ENCODE results near the gene MMP20. TPM values are rescaled to one million over a fixed set of nuclear protein-coding genes. Genes with fewer than 3 reads are reported as not detected.

MMP20 gene
- total and polyA plus RNA-seq, 2 of the 13 experiments (the other 11 are each of a cell fraction or from before 2014, with no cell fraction given): 0.05 TPM; not detected in 1

GRCh38 chr11:102603091-102603490 lies 22.0 kb downstream of the MMP20 start (continued):
- TF ChIP-seq ZNF556 (CRISPR knock-in tag; IDR thresholded peaks at IDR 0.05; ENCODE audit: borderline replicate concordance) (no peak), CCDC6 (CRISPR knock-in tag; IDR thresholded peaks at IDR 0.05) (no peak; the same call in 1 of the 2 replicates), GATAD1 (CRISPR knock-in tag; IDR thresholded peaks at IDR 0.05) (no peak), ZNF3 (CRISPR knock-in tag; IDR thresholded peaks at IDR 0.05) (no peak), KDM2A (CRISPR knock-in tag; IDR thresholded peaks at IDR 0.05; ENCODE audit: borderline replicate concordance, low read depth) (no peak), NR2C2 (CRISPR knock-in tag; IDR thresholded peaks at IDR 0.05; ENCODE audit: borderline replicate concordance) (no peak), TERF1 (CRISPR knock-in tag; IDR thresholded peaks at IDR 0.05) (no peak), ZBTB42 (CRISPR knock-in tag; IDR thresholded peaks at IDR 0.05) (no peak), HNRNPLL (IDR thresholded peaks at IDR 0.05; ENCODE audit: low read depth, low read length, poor library complexity, severe bottlenecking) (no peak), KIAA2018 (CRISPR knock-in tag; IDR thresholded peaks at IDR 0.05; ENCODE audit: borderline replicate concordance) (no peak), RBM22 (optimal IDR thresholded peaks at IDR 0.05; ENCODE audit: low read length) (no peak), NFIC (IDR thresholded peaks at IDR 0.05; ENCODE audit: low read length) (0 out of 2 replicates have a peak, but pooled peaks have one; percentile 11), NBN (conservative IDR thresholded peaks at IDR 0.05) (no peak), TEAD2 (CRISPR knock-in tag; IDR thresholded peaks at IDR 0.05) (no peak), ZFYVE20 (CRISPR knock-in tag; IDR thresholded peaks at IDR 0.05; ENCODE audit: borderline replicate concordance, low read depth) (no peak), ZNF704 (CRISPR knock-in tag; IDR thresholded peaks at IDR 0.05; ENCODE audit: borderline replicate concordance) (no peak), ARHGAP35 (CRISPR knock-in tag; IDR thresholded peaks at IDR 0.05; ENCODE audit: borderline replicate concordance) (no peak), ZNF136 (CRISPR knock-in tag; IDR thresholded peaks at IDR 0.05; ENCODE audit: low read depth) (no peak), PAWR (CRISPR knock-in tag; IDR thresholded peaks at IDR 0.05; ENCODE audit: borderline replicate concordance) (no peak), NONO (IDR thresholded peaks at IDR 0.05) (no peak), NONO (CRISPR knock-in tag; conservative IDR thresholded peaks at IDR 0.05) (no peak)

Data from HepG2 (cell line).